ENCODE results near the gene BCAS3.
A peak's percentile ranks its signal among the peaks of the same experiment; 100 is the strongest.
"Not testable (repeated sequence)": the region's sequence is repeated elsewhere in the genome, so short reads cannot be mapped to it uniquely, and the experiment has no call there.

The BCAS3 gene

DNA sequence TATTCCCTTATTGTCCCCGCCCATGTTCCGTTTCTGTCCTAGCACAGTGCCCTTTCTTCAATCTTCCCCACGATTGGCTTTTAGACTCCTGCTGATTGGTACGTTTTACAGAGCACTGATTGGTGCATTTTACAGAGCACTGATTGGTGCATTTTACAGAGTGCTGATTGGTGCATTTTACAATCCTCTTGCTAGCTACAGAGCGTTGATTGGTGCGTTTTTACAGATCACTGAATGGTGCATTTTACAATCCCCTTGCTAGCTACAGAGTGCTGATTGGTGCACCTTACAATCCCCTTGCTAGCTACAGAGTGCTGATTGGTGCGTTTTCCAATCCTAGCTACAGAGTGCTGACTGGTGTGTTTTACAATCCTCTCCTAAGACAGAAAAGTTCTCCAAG lies 3.0 kb upstream of the BCAS3 start:
- not testable (repeated sequence) for DNase-seq (ENCODE audit: low read depth)

GRCh38 chr17:60675997-60676396 lies 1.7 kb upstream of the BCAS3 start:
- no peak for DNase-seq (ENCODE audit: low read depth)

DNA sequence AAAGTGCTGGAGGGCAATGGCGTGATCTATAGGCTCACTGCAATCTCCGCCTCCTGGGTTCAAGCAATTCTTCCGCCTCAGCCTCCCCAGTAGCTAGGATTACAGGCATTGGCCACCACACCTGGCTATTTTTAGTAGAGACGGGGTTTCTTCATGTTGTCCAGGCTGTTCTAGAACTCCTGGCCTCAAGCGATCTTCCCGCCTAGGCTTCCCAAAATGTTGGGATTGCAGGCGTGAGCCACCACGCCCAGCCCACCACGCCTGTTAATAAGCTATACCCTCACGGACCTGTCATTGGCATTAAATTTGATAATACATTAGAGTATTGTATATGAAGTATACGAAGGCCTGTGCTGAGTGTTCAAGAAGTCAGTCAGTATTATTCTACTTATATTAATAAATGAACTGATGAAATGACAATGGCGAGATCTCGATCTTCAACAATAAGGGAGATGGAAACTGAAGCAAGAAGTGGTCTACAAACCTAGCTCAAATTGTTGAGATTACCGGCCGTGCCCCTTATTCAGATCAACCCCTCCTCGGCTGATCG lies 818 bp upstream of the BCAS3 start:
- no peak for DNase-seq (ENCODE audit: low read depth)

DNA sequence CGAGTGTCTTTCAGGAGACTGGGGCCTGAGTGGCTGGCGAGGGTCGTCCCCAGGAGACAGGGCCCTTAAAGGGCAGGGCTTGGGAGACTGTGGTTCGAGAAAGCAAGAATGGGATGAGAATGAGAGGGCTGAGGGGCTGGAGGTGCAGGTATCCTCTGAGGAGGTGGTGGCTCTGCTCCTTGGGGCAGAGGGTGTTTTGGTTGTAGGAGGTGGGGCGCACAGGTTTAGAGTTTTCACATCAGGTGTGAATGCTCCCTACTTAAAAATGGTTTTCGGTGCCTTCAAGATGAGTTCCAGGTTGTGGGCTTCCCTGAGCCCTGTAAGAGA lies 430 bp downstream of the BCAS3 start:
- no peak for DNase-seq (ENCODE audit: low read depth)

- no peak for DNase-seq (ENCODE audit: low read depth)
These were observed 1.6 kb downstream of the BCAS3 start for GRCh38 chr17:60679287-60679686.

GRCh38 chr17:60680754-60681153 lies 3.1 kb downstream of the BCAS3 start:
- no peak for DNase-seq (ENCODE audit: low read depth)

DNA sequence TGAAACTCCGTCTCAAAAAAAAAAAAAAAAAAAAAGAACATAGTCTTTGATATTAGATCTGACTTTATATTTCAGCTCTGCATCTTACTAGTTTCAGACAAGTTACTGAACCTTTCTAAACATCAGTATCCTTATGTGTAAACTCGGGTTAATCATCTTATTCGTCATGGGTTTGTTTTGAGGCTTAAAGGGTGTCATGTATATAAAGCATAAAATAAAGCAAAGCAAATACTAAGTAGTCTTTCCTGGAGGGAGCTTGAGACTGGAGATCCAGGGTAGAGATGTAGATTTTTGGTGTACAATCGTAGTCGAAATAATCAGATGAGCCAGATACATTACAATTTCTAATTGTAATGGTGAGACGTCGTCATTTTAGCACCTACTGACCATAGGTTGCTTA lies 7.8 kb downstream of the BCAS3 start:
- no peak for DNase-seq (ENCODE audit: low read depth)

DNA sequence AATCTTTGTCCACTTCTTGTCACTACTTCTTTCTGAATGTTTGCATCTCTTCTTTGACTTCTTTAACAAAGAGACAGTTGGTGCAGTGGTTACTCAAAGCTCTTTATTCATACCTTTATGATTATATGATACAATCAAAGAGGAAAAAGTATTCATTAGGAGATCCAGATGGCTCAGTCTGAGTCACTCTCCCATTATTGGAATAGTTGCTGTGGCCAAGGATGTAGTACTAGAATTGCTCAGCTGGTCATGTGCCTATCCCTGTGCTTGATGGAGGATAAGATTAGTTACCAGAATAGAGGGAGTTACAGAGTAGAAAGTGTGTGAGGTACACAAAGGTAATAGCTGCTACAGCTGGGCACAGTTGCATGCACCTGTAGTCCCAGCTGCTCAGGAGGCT lies 18.3 kb downstream of the BCAS3 start:
- no peak for DNase-seq (ENCODE audit: low read depth)

DNA sequence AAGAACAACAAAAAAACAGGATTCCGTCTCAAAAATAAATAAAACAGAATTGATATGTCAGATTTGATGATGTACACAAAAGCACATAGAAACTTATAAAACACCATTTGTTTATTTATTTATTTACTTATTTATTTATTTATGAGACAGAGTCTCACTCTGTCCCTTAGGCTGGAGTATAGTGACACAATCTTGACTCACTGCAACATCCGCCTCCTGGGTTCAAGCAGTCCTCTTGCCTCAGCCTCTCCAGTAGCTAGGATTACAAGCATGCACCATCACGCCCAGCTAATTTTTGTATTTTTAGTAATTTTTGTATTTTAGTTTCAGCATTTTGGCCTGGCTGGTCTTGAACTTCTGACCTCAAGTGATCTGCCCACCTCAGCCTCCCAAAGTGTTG lies 21.4 kb downstream of the BCAS3 start:
- DNase-seq (ENCODE audit: low read depth), result no peak

DNA sequence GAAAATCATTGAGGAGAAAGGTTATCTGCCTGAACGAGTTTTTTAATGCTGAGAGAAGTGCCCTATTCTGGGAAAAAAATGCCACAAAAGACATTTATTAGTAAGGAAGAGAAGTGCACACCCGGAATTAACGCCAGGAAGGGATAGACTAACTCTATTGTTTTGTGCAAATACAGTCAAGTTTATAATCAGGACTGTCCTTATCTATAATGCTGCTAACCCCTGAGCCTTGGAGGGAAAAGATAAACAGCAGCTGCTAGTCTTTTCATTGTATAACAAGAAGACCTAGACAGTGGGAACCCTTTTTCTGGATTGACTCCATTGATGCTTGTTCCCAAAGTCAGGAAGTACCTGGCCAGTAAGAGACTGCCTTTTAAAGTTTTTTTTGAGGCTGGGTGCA lies 26.5 kb downstream of the BCAS3 start:
- DNase-seq (ENCODE audit: low read depth), result no peak

DNA sequence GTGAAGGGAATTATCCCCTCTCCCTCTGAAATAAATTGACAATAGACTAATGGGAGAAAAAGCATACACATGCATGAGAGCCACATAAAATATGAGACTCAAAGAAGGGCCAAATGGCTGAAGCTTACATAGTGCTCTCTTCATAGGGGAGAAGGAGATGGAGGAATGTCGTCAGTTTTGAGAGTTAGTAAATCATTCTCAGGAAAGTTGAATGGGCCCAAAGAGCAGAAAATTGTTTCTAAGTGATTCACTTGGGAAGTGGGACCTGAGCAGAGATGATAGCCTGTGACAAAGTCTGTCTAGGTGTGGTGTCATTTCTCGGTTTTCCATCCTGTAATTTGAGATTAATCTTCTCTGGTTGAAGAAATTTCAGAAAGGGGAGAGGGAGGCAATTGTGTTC lies 35.0 kb downstream of the BCAS3 start:
- DNase-seq (ENCODE audit: low read depth), result no peak

DNA sequence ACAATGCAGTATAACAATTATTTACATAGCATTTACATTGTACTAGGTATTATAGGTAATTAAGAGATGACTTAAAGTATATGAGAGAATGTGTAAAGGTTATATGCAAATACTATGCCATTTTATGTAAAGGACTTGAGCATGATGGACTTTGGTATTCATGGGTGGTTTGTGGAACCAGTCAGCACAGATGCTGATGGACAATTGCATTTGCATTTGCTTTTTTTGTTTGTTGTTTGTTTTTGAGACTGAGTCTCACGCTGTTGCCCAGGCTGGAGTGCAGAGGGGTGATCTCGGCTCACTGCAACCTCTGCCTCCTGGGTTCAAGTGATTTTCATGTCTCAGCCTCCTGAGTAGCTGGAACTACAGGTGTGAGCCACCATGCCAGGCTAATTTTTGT lies 36.0 kb downstream of the BCAS3 start:
- no peak for DNase-seq (ENCODE audit: low read depth)

- DNase-seq (ENCODE audit: low read depth), result no peak
These were observed 39.1 kb downstream of the BCAS3 start for GRCh38 chr17:60716766-60717165.

DNA sequence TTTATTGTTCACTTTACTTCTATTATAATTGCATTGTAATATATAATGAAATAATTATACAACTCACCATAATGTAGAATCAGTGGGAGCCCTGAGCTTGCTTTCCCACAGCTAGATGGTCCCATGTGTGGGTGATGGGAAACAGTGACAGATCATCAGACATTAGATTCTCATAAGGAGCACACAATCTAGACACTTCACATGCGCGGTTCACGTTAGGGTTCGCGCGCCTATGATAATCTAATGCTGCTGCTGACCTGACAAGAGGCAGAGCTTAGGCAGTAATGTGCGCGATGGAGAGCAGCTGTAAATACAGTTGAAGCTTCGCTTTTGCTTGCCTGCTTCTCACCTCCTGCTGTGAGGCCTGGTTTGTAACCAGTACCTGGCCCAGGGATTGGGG lies 40.2 kb downstream of the BCAS3 start:
- no peak for DNase-seq (ENCODE audit: low read depth)

GRCh38 chr17:60720763-60721531 lies 43.3 kb downstream of the BCAS3 start:
- peak; percentile 65 for DNase-seq (ENCODE audit: low read depth)

DNA sequence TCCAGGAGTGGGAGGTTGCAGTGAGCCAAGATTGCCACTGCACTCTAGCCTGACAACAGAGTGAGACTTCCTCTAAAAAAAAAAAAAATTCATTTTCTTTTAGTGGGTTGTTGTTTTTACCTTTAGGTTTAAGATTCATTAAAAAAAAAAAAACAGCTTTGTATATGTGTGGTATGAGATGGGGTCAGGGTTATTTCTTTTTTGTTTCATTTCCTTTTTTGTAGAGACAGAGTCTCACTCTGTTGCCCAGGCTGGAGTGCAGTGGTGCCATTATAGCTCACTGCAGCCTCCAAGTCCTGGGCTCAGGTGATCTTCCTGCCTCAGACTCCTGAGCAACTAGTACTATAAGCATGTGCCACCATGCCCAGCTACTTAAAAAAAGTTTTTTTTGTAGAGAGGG lies 47.0 kb downstream of the BCAS3 start:
- no peak for DNase-seq (ENCODE audit: low read depth)

GRCh38 chr17:60729854-60730253 lies 52.2 kb downstream of the BCAS3 start:
- peak; percentile 4 for DNase-seq (ENCODE audit: low read depth)

- no peak for DNase-seq (ENCODE audit: low read depth)
These were observed 52.6 kb downstream of the BCAS3 start for GRCh38 chr17:60730273-60730672.

DNA sequence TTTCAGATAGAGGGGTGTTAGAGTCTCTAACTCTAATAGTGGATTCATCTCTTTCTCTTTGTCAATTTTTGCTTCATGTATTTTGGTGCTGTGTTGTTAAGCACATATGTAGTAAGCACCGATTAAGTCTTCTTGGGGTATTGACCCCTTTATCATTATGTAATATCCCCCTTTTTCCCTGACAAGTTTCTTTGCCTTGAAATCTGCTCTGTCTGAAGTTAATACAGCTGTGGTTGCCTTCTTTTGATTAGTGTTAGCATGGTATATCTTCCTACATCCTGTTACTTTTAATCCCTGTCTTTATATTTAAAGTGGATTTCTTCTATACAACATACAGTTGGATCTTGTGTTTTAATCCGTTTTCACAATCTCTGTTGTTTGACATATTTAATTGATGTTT lies 60.6 kb downstream of the BCAS3 start:
- no peak for DNase-seq (ENCODE audit: low read depth)

- DNase-seq (ENCODE audit: low read depth), result no peak
These were observed 62.9 kb downstream of the BCAS3 start for GRCh38 chr17:60740584-60740983.

DNA sequence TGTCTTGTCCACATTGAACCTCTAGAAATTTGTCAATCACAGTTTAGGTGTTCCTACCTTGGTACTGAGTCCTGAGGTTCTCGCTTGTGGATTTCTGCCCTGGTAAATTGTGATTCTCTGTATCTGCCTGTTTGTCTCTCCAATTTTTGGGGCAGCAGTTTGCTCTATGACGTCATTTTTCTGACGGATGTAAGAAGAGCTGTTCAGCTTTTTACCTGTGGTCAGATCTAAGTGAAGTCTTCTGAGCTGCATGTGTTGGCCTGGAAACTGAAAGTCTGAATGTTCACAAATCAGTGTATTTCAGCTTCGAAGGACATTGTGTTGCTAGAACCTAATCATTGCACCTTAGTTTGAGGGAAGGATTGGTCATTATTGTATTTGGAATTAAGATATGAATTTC lies 63.4 kb downstream of the BCAS3 start:
- DNase-seq (ENCODE audit: low read depth), result no peak

- no peak for DNase-seq (ENCODE audit: low read depth)
These were observed 65.6 kb downstream of the BCAS3 start for GRCh38 chr17:60743282-60743681.

- DNase-seq (ENCODE audit: low read depth), result no peak
These were observed 66.1 kb downstream of the BCAS3 start for GRCh38 chr17:60743799-60744198.

DNA sequence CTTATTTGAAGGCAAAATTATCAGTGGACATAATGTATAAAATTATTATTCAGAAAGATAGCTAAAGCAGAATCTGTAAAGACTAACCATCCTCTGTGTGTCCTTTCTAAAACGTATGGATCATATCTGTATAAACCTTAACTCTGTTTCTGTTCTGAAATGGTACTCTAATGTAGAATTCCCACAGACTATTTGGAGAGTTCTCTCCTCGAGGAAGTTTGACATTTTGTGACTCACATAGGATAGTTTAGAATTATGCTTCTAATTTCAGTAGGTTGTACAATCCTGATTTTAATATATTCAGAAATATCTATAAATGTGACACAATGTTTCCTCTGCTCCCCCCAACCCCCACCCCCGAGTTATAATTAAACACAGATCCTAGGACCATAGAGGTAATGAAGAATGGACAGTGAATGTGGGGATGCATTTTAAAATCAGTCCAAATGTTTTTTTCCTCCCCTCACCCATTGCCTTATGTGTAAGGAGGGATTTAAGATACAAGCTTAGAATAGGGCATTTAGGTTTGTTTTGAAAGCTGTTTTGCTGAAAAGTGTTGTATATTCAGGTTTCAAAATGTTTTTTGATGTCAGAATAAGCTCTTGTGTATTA lies 66.8 kb downstream of the BCAS3 start:
- no peak for DNase-seq (ENCODE audit: low read depth)

All from amniotic epithelial cell (primary cell).